Measurements from ENCODE around the gene GJA1. TPM values are rescaled to one million over a fixed set of nuclear protein-coding genes. Genes with fewer than 3 reads are reported as not detected.

GJA1 gene
- total RNA-seq, 2 experiments from 2014 or later, result 0.09 to 0.14 TPM

- no peaks in the 10 kb centered on the region for H3K27me3 Mint-ChIP-seq
- no peaks in the 10 kb centered on the region for H3K9me3 Mint-ChIP-seq (ENCODE audit: low read depth)
- CTCF ChIA-PET, result no interaction called here
- H3K36me3 Mint-ChIP-seq (ENCODE audit: low read depth), result no peaks in the 10 kb centered on the region
- ATAC-seq, result no peak
- no peak for DNase-seq
- H3K27ac Mint-ChIP-seq, result no peak overlapping the region
- H3K4me1 Mint-ChIP-seq, result no peaks in the 10 kb centered on the region
- POLR2A ChIA-PET, result no interaction called here
- intact Hi-C loops (cut with DNase I, micrococcal nuclease), result no loop called here
- H3K4me3 Mint-ChIP-seq, result no peak overlapping the region
Measured at GRCh38 chr6:121453191-121453590, 17.7 kb downstream of the GJA1 start.

- Mint-ChIP-seq H3K9me3 (ENCODE audit: low read depth) (no peaks in the 10 kb centered on the region), H3K4me3 (no peak overlapping the region), H3K27me3 (no peaks in the 10 kb centered on the region), H3K27ac (no peak overlapping the region), H3K4me1 (no peaks in the 10 kb centered on the region), H3K36me3 (ENCODE audit: low read depth) (no peaks in the 10 kb centered on the region)
- no peak for DNase-seq
- intact Hi-C loops (cut with DNase I, micrococcal nuclease), result no loop called here
- POLR2A ChIA-PET, result no interaction called here
- CTCF ChIA-PET, result no interaction called here
- ATAC-seq, result no peak
Measured at GRCh38 chr6:121460170-121460569, 24.7 kb downstream of the GJA1 start.

GRCh38 chr6:121463087-121463486 is 27.6 kb downstream of the GJA1 start:
- DNase-seq (no peak), ATAC-seq (no peak)
- Mint-ChIP-seq H3K4me1 (no peaks in the 10 kb centered on the region), H3K27me3 (no peaks in the 10 kb centered on the region), H3K9me3 (ENCODE audit: low read depth) (no peaks in the 10 kb centered on the region), H3K27ac (no peak overlapping the region), H3K4me3 (no peak overlapping the region), H3K36me3 (ENCODE audit: low read depth) (no peaks in the 10 kb centered on the region)
- intact Hi-C loops (cut with DNase I, micrococcal nuclease), result no loop called here
- POLR2A ChIA-PET, result no interaction called here
- CTCF ChIA-PET, result interaction anchor here (1.0 kb wide), 1 partner anchor 8 kb away, joined by 3 read pairs; no protein-coding TSS in a partner anchor

- ChIA-PET POLR2A (no interaction called here), CTCF (no interaction called here)
- Mint-ChIP-seq H3K4me3 (no peak overlapping the region), H3K36me3 (ENCODE audit: low read depth) (no peaks in the 10 kb centered on the region), H3K27me3 (no peaks in the 10 kb centered on the region), H3K4me1 (no peaks in the 10 kb centered on the region), H3K9me3 (ENCODE audit: low read depth) (no peaks in the 10 kb centered on the region), H3K27ac (no peak overlapping the region)
- ATAC-seq (no peak), DNase-seq (no peak)
- intact Hi-C loops (cut with DNase I, micrococcal nuclease), result no loop called here
Measured at GRCh38 chr6:121465101-121465500, 29.7 kb downstream of the GJA1 start.

- Mint-ChIP-seq H3K27ac (no peak overlapping the region), H3K27me3 (no peaks in the 10 kb centered on the region), H3K36me3 (ENCODE audit: low read depth) (no peaks in the 10 kb centered on the region), H3K9me3 (ENCODE audit: low read depth) (no peaks in the 10 kb centered on the region), H3K4me3 (no peak overlapping the region), H3K4me1 (no peaks in the 10 kb centered on the region)
- intact Hi-C loops (cut with DNase I, micrococcal nuclease), result no loop called here
- no peak for DNase-seq
- no peak for ATAC-seq
- POLR2A ChIA-PET, result no interaction called here
- CTCF ChIA-PET, result no interaction called here
Measured at GRCh38 chr6:121479486-121480098, 44.1 kb downstream of the GJA1 start.

- Mint-ChIP-seq H3K27ac (no peak overlapping the region), H3K4me1 (no peaks in the 10 kb centered on the region), H3K9me3 (ENCODE audit: low read depth) (no peaks in the 10 kb centered on the region), H3K27me3 (no peaks in the 10 kb centered on the region), H3K4me3 (no peak overlapping the region), H3K36me3 (ENCODE audit: low read depth) (no peaks in the 10 kb centered on the region)
- ChIA-PET CTCF (no interaction called here), POLR2A (no interaction called here)
- ATAC-seq (no peak), DNase-seq (no peak)
- intact Hi-C loops (cut with DNase I, micrococcal nuclease), result no loop called here
Measured at GRCh38 chr6:121480099-121480713, 44.8 kb downstream of the GJA1 start.

- no peaks in the 10 kb centered on the region for H3K4me1 Mint-ChIP-seq
- POLR2A ChIA-PET, result no interaction called here
Measured at GRCh38 chr6:121482004-121482693, 46.7 kb downstream of the GJA1 start.

GRCh38 chr6:121482751-121483150 is 47.3 kb downstream of the GJA1 start:
- Mint-ChIP-seq H3K4me1 (no peaks in the 10 kb centered on the region), H3K36me3 (ENCODE audit: low read depth) (no peaks in the 10 kb centered on the region), H3K27ac (no peak overlapping the region), H3K27me3 (no peaks in the 10 kb centered on the region), H3K9me3 (ENCODE audit: low read depth) (no peaks in the 10 kb centered on the region), H3K4me3 (no peak overlapping the region)
- POLR2A ChIA-PET, result no interaction called here
- DNase-seq, result no peak
- intact Hi-C loops (cut with DNase I, micrococcal nuclease), result no loop called here
- CTCF ChIA-PET, result no interaction called here
- ATAC-seq, result no peak

More at GRCh38 chr6:121482004-121482693, 46.7 kb downstream of the GJA1 start:
- H3K27me3 Mint-ChIP-seq, result no peaks in the 10 kb centered on the region
- CTCF ChIA-PET, result no interaction called here
- no peaks in the 10 kb centered on the region for H3K9me3 Mint-ChIP-seq (ENCODE audit: low read depth)
- no peak overlapping the region for H3K27ac Mint-ChIP-seq
- H3K36me3 Mint-ChIP-seq (ENCODE audit: low read depth), result no peaks in the 10 kb centered on the region
- intact Hi-C loops (cut with DNase I, micrococcal nuclease), result no loop called here
- DNase-seq (no peak), ATAC-seq (no peak)
- no peak overlapping the region for H3K4me3 Mint-ChIP-seq

GRCh38 chr6:121485359-121485811 is 49.9 kb downstream of the GJA1 start:
- no peak for ATAC-seq
- Mint-ChIP-seq H3K4me3 (no peak overlapping the region), H3K27ac (no peak overlapping the region), H3K27me3 (no peaks in the 10 kb centered on the region), H3K4me1 (no peaks in the 10 kb centered on the region), H3K36me3 (ENCODE audit: low read depth) (no peaks in the 10 kb centered on the region), H3K9me3 (ENCODE audit: low read depth) (no peaks in the 10 kb centered on the region)
- ChIA-PET CTCF (no interaction called here), POLR2A (no interaction called here)
- no peak for DNase-seq
- intact Hi-C loops (cut with DNase I, micrococcal nuclease), result no loop called here

- Mint-ChIP-seq H3K36me3 (ENCODE audit: low read depth) (no peaks in the 10 kb centered on the region), H3K27ac (no peak overlapping the region), H3K4me3 (no peak overlapping the region), H3K4me1 (no peaks in the 10 kb centered on the region), H3K27me3 (no peaks in the 10 kb centered on the region), H3K9me3 (ENCODE audit: low read depth) (no peaks in the 10 kb centered on the region)
- POLR2A ChIA-PET, result interaction anchor here (0.6 kb wide), 1 partner anchor 282 kb away, joined by 3 read pairs; no protein-coding TSS in a partner anchor
- ATAC-seq, result no peak
- DNase-seq, result no peak
- CTCF ChIA-PET, result interaction anchor here (1.3 kb wide), 1 partner anchor 357 kb away, joined by 4 read pairs; no protein-coding TSS in a partner anchor
- intact Hi-C loops (cut with DNase I, micrococcal nuclease), result no loop called here
Measured at GRCh38 chr6:121491576-121491975, 56.1 kb downstream of the GJA1 start.

GRCh38 chr6:121492536-121492935 is 57.1 kb downstream of the GJA1 start:
- H3K27me3 Mint-ChIP-seq, result no peaks in the 10 kb centered on the region
- ChIA-PET POLR2A (no interaction called here), CTCF (interaction anchor here (1.3 kb wide), 1 partner anchor 356 kb away, joined by 4 read pairs; no protein-coding TSS in a partner anchor)
- intact Hi-C loops (cut with DNase I, micrococcal nuclease), result no loop called here
- no peaks in the 10 kb centered on the region for H3K9me3 Mint-ChIP-seq (ENCODE audit: low read depth)
- H3K27ac Mint-ChIP-seq, result no peak overlapping the region
- H3K36me3 Mint-ChIP-seq (ENCODE audit: low read depth), result no peaks in the 10 kb centered on the region
- H3K4me3 Mint-ChIP-seq, result no peak overlapping the region
- no peaks in the 10 kb centered on the region for H3K4me1 Mint-ChIP-seq
- ATAC-seq (no peak), DNase-seq (no peak)

GRCh38 chr6:121497970-121498375 is 62.5 kb downstream of the GJA1 start:
- no peaks in the 10 kb centered on the region for H3K36me3 Mint-ChIP-seq (ENCODE audit: low read depth)
- H3K27me3 Mint-ChIP-seq, result no peaks in the 10 kb centered on the region
- H3K9me3 Mint-ChIP-seq (ENCODE audit: low read depth), result no peaks in the 10 kb centered on the region
- ATAC-seq (no peak), DNase-seq (no peak)
- no peaks in the 10 kb centered on the region for H3K4me1 Mint-ChIP-seq
- H3K4me3 Mint-ChIP-seq, result no peak overlapping the region
- H3K27ac Mint-ChIP-seq, result no peak overlapping the region
- CTCF ChIA-PET, result no interaction called here
- intact Hi-C loops (cut with DNase I, micrococcal nuclease), result no loop called here
- POLR2A ChIA-PET, result no interaction called here
